ENCODE measurements around the gene C14orf132. TPM values are rescaled to one million over a fixed set of nuclear protein-coding genes. Genes with fewer than 3 reads are reported as not detected.

C14orf132 gene
- total RNA-seq (2011; cell fraction: chromatin; rRNA removed; ENCODE audit: low replicate concordance) = 0.05 TPM in 1 of 2 replicates, not detected in the other
- total RNA-seq (2011; cell fraction: nucleolus; rRNA removed) = not detected in 2 replicates
- not detected in 2 replicates for total RNA-seq (2011; cell fraction: nucleoplasm; rRNA removed)
- total RNA-seq (2014; rRNA removed) (not detected in 2 replicates), total RNA-seq (2014; rRNA removed; fragmentation: Illumina TruSeq; extraction: Trizol) (not detected in 2 replicates), total RNA-seq (2015; rRNA removed; fragmentation: Illumina TruSeq; extraction: Trizol) (not detected in 2 replicates), total RNA-seq (2021) (0.04 TPM in 1 of 2 replicates, not detected in the other), polyA plus RNA-seq (2011; rRNA removed) (not detected in 2 replicates), polyA plus RNA-seq (2014; fragmentation: Illumina TruSeq; extraction: Trizol) (not detected in 2 replicates), polyA plus RNA-seq (2014; fragmentation: Nextera tagmentation; extraction: Ambion mirVana) (not detected), polyA plus RNA-seq (2014; rRNA removed) (0.04 TPM in 1 of 2 replicates, not detected in the other), polyA minus RNA-seq (2011; rRNA and poly(A)+ RNA removed) (not detected in 2 replicates), Bru-seq, nascent RNA (percentile 6 among the genes with signal in this experiment), BruChase-seq, experiment 1, labeled RNA remaining after a 2-hour chase (percentile 11 among the genes with signal in this experiment), BruChase-seq, experiment 2, labeled RNA remaining after a 6-hour chase (percentile 9 among the genes with signal in this experiment)
- not detected in 2 replicates for polyA plus RNA-seq (2011; cell fraction: cytosol; rRNA removed)
- polyA plus RNA-seq (2011; cell fraction: nucleus; rRNA removed) = not detected in 2 replicates
- not detected in 2 replicates for polyA plus RNA-seq (2012)
- not detected in 2 replicates for polyA minus RNA-seq (2011; cell fraction: cytosol; rRNA and poly(A)+ RNA removed)
- polyA minus RNA-seq (2011; cell fraction: nucleus; rRNA and poly(A)+ RNA removed) = not detected in 2 replicates
- long read RNA-seq, experiment 1 = 0 reads
- long read RNA-seq, experiment 2 = 0 reads
- long read RNA-seq, experiment 3 = 0 reads

GRCh38 chr14:96038920-96039632, at the start of gene C14orf132:
Gene C14orf132 (plus strand): TSS chr14:96039362. CDS start chr14:96039501, 139 bp downstream.
- H3K9me3 ChIP-seq (replicated peaks; ENCODE audit: control insufficient read depth, insufficient read depth, low read depth, low read length) = no peaks in the 10 kb centered on the region
- no peaks in the 10 kb centered on the region for H3K79me2 ChIP-seq (ENCODE audit: control insufficient read depth, insufficient read depth, low read length)
- peaks cover 0 to 4% of the 10 kb centered on the region in 2 experiments; a peak in 1 of 5 replicates for H3K27me3 ChIP-seq (ENCODE audit: control insufficient read depth in 2 of 2, insufficient read depth in 2 of 2, low read length in 2 of 2)
- ATAC-seq (peak; percentile 94), FAIRE-seq (no peak), DNase-seq (ENCODE audit: extremely low read depth in 1 of 4, low spot score in 3 of 4) (peak; percentile 6 to 77 (median 60))
- no peak for TF ChIP-seq CBX5 (IDR thresholded peaks at IDR 0.05; ENCODE audit: borderline replicate concordance, low read depth)
- TF ChIP-seq VEZF1 (CRISPR knock-in tag; IDR thresholded peaks at IDR 0.05) = 0 out of 2 replicates have a peak, but pooled peaks have one; percentile 25
- peak; percentile 51; the same call in 1 of the 2 replicates for TF ChIP-seq USF2 (CRISPR knock-in tag; IDR thresholded peaks at IDR 0.05)
- in situ Hi-C loops (cut with MboI) = no loop called here
- 24% methylated on average over 25 of the region's 72 CpGs for WGBS (ENCODE audit: insufficient coverage, low coverage, missing lambda C conversion rate)
- H3K27ac ChIP-seq (ENCODE audit: extremely low read depth, low read depth, low read length) = no peak within 1 kb of the TSS
- H2AFZ ChIP-seq (ENCODE audit: low read depth, low read length) = no peak within 1 kb of the TSS
- H3K4me1 ChIP-seq (replicated peaks in 1 of 2; ENCODE audit: control insufficient read depth in 2 of 2, insufficient read depth in 2 of 2, low read length in 2 of 2) = peaks cover 0 to 12% of the 10 kb centered on the region in 2 experiments; a peak in 2 of 5 replicates
- no TSS peak for BruUV-seq (replicated peaks)
- ChIA-PET POLR2A (no interaction called here), CTCF (ENCODE audit: low intra/inter-chr PET ratio) (no interaction called here)
- H3K4me3 ChIP-seq = no peak within 1 kb of the TSS
- H3K9ac ChIP-seq (ENCODE audit: insufficient read depth in 1 of 2, low read depth in 2 of 2, low read length in 2 of 2) = no peak within 1 kb of the TSS
- no peak within 1 kb of the TSS for H3K4me2 ChIP-seq (ENCODE audit: insufficient read depth, low read length)
- intact Hi-C loops (cut with micrococcal nuclease) = no loop called here
- no peaks in the 10 kb centered on the region for H4K20me1 ChIP-seq (replicated peaks; ENCODE audit: control insufficient read depth, insufficient read depth, low read length)
- no peaks in the 10 kb centered on the region for H3K36me3 ChIP-seq (ENCODE audit: control insufficient read depth, insufficient read depth, low read length)
- H3K9me1 ChIP-seq (ENCODE audit: control insufficient read depth, insufficient read depth, low read length) = no peaks in the 10 kb centered on the region
